Keratinocyte (primary cell): ENCODE measurements around the gene PRR3.

Experiments used
- CTCF ChIP-seq, 3 experiments: IDR thresholded peaks in 1 of 3; conservative IDR thresholded peaks in 1 of 3; optimal IDR thresholded peaks in 1 of 3; 2 replicates in 2 of 3; 3 replicates in 1 of 3; pipeline versions ENCODE3 to v1.5.1; 2011; ENCODE audit warnings: low read length in 3 of 3, mild to moderate bottlenecking in 3 of 3, moderate library complexity in 2 of 3, control low read depth in 1 of 3, inconsistent platforms in 1 of 3; ENCODE audit not compliant: insufficient read depth in 2 of 3; ENCODE audit errors: extremely low read depth in 1 of 3
- EZH2 ChIP-seq: IDR thresholded peaks from one replicate; pipeline ENCODE4 v1.6.1; 2012; ENCODE audit warnings: inconsistent platforms, mild to moderate bottlenecking, low read length, moderate library complexity

- TF ChIP-seq CTCF (optimal IDR thresholded peaks at IDR 0.05 in 1 of 3, IDR thresholded peaks at IDR 0.05 in 1 of 3, conservative IDR thresholded peaks at IDR 0.05 in 1 of 3; ENCODE audit: extremely low read depth in 1 of 3, insufficient read depth in 2 of 3, low read length in 3 of 3) (no peak), EZH2 (no peak)
Observed at GRCh38 chr6:30610065-30610464, 53.0 kb downstream of the PRR3 start.
